ENCODE data around the gene DSG3. TPM values are rescaled to one million over a fixed set of nuclear protein-coding genes. Genes with fewer than 3 reads are reported as not detected.
A peak's percentile ranks its signal among the peaks of the same experiment; 100 is the strongest.

Gene DSG3
- total RNA-seq, 1 experiment from 2014 or later: 0.05 TPM

DNA sequence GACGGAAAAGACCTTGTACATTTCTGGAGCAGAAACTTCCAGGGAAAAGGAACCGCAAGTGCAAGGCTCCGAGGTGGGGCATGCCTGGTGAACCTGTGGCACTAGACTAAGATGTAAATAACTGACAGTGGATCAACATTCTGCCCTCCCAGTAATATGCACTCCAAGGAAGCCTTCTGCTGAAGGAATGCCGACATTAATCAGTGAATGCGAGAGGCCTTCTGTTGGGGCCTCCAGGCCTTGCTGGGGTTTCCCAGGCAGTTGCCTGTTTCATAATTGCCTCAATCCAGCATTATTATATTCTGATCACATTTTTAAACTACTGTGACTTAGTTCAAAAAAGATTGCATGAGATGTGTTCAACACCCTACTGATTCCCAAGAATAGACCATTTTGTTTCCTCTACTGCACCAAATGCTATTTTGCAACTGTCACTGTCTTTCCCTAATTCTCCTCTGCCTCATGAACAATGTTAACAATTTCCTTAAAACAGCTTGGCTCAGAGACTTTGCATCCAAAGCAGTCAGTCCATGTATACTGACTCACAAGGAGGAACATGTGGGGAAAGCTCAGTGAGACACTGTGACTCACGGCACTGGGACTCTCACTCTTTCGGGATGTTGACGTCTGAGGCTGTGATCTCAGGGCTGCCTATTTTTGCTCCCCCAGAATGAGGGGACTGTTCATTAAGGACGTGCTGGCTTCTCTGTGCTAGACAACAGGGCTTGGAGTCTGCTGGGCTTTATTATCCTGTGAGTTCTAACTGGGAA lies 39.9 kb downstream of the DSG3 start:
- ATAC-seq (peak; percentile 79), DNase-seq (ENCODE audit: low read depth, low spot score) (peak; percentile 75)
- TF ChIP-seq, protein P1, sequence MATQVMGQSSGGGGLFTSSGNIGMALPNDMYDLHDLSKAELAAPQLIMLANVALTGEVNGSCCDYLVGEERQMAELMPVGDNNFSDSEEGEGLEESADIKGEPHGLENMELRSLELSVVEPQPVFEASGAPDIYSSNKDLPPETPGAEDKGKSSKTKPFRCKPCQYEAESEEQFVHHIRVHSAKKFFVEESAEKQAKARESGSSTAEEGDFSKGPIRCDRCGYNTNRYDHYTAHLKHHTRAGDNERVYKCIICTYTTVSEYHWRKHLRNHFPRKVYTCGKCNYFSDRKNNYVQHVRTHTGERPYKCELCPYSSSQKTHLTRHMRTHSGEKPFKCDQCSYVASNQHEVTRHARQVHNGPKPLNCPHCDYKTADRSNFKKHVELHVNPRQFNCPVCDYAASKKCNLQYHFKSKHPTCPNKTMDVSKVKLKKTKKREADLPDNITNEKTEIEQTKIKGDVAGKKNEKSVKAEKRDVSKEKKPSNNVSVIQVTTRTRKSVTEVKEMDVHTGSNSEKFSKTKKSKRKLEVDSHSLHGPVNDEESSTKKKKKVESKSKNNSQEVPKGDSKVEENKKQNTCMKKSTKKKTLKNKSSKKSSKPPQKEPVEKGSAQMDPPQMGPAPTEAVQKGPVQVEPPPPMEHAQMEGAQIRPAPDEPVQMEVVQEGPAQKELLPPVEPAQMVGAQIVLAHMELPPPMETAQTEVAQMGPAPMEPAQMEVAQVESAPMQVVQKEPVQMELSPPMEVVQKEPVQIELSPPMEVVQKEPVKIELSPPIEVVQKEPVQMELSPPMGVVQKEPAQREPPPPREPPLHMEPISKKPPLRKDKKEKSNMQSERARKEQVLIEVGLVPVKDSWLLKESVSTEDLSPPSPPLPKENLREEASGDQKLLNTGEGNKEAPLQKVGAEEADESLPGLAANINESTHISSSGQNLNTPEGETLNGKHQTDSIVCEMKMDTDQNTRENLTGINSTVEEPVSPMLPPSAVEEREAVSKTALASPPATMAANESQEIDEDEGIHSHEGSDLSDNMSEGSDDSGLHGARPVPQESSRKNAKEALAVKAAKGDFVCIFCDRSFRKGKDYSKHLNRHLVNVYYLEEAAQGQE (IDR thresholded peaks at IDR 0.05; ENCODE audit: low read depth): no peak
- TF ChIP-seq ELF1 (IDR thresholded peaks at IDR 0.05; ENCODE audit: borderline replicate concordance, low read depth) (no peak), TCF7L2 (IDR thresholded peaks at IDR 0.05; ENCODE audit: borderline replicate concordance, extremely low read depth, insufficient read depth, insufficient read length) (no peak), YY1 (IDR thresholded peaks at IDR 0.05; ENCODE audit: extremely low read depth, insufficient replicate concordance, low read depth, low read length) (peak; percentile 23), SP1 (IDR thresholded peaks at IDR 0.05; ENCODE audit: low read depth) (peak; percentile 65; the same call in 1 of the 2 replicates), CBX3 (IDR thresholded peaks at IDR 0.05; ENCODE audit: low read depth) (peak; percentile 70; the same call in 1 of the 2 replicates), JUND (IDR thresholded peaks at IDR 0.05) (peak; percentile 74), EZH2 (IDR thresholded peaks at IDR 0.05) (no peak), POLR2A (IDR thresholded peaks at IDR 0.05; ENCODE audit: borderline replicate concordance, extremely low read depth, insufficient read depth, insufficient read length) (no peak), SRF (IDR thresholded peaks at IDR 0.05; ENCODE audit: low read depth) (no peak), SIN3A (IDR thresholded peaks at IDR 0.05; ENCODE audit: low read depth) (0 out of 2 replicates have a peak, but pooled peaks have one; percentile 48), ZNF274 (IDR thresholded peaks at IDR 0.05; ENCODE audit: low read depth, low read length) (no peak), POLR2AphosphoS5 (IDR thresholded peaks at IDR 0.05; ENCODE audit: low read depth, low read length) (peak; percentile 35; the same call in 1 of the 2 replicates), FOSL1 (IDR thresholded peaks at IDR 0.05; ENCODE audit: low read depth) (peak; percentile 75)
- TF ChIP-seq, protein P2, sequence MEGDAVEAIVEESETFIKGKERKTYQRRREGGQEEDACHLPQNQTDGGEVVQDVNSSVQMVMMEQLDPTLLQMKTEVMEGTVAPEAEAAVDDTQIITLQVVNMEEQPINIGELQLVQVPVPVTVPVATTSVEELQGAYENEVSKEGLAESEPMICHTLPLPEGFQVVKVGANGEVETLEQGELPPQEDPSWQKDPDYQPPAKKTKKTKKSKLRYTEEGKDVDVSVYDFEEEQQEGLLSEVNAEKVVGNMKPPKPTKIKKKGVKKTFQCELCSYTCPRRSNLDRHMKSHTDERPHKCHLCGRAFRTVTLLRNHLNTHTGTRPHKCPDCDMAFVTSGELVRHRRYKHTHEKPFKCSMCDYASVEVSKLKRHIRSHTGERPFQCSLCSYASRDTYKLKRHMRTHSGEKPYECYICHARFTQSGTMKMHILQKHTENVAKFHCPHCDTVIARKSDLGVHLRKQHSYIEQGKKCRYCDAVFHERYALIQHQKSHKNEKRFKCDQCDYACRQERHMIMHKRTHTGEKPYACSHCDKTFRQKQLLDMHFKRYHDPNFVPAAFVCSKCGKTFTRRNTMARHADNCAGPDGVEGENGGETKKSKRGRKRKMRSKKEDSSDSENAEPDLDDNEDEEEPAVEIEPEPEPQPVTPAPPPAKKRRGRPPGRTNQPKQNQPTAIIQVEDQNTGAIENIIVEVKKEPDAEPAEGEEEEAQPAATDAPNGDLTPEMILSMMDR (IDR thresholded peaks at IDR 0.05 in 2 of 3, conservative IDR thresholded peaks at IDR 0.05 in 1 of 3; ENCODE audit: borderline replicate concordance in 1 of 3, insufficient read depth in 1 of 3, low read depth in 2 of 3, low read length in 2 of 3): no peak
- TF ChIP-seq, protein P3, sequence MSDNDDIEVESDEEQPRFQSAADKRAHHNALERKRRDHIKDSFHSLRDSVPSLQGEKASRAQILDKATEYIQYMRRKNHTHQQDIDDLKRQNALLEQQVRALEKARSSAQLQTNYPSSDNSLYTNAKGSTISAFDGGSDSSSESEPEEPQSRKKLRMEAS (IDR thresholded peaks at IDR 0.05): peak; percentile 86
- TF ChIP-seq, protein P4, sequence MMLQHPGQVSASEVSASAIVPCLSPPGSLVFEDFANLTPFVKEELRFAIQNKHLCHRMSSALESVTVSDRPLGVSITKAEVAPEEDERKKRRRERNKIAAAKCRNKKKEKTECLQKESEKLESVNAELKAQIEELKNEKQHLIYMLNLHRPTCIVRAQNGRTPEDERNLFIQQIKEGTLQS (IDR thresholded peaks at IDR 0.05): no peak
- intact Hi-C loops (cut with micrococcal nuclease): no loop called here
- H3K9me3 ChIP-seq (ENCODE audit: control insufficient read depth in 1 of 2, insufficient read depth in 1 of 2, low read depth in 1 of 2, low read length in 2 of 2): no peaks in the 10 kb centered on the region
- ChIA-PET RAD21 (ENCODE audit: low non-redundant PET in 1 of 2, low total read pairs in 2 of 2, uncharacterized antibody in 2 of 2, unreplicated experiment in 2 of 2) (interaction anchor here (0.5 to 0.6 kb wide), 2 partner anchors 58 to 63 kb away, joined by 3 to 5 read pairs; no protein-coding TSS in a partner anchor), CTCF (no interaction called here), POLR2A (no interaction called here)
- peak overlapping the region in 1 of 2 experiments; percentile 17; a peak in 1 of 4 replicates for H3K4me3 ChIP-seq (replicated peaks in 1 of 2; ENCODE audit: low read depth in 1 of 2, low read length in 2 of 2)
- H3K36me3 ChIP-seq (ENCODE audit: control insufficient read depth in 1 of 2, insufficient read depth in 2 of 2, low read length in 2 of 2): no peaks in the 10 kb centered on the region
- H3K4me2 ChIP-seq (ENCODE audit: low read length): peak overlapping the region; percentile 56
- BruUV-seq (replicated peaks): no TSS peak
- H3K27me3 ChIP-seq (ENCODE audit: insufficient read depth, low read length): no peaks in the 10 kb centered on the region
- peaks cover 26 to 61% of the 10 kb centered on the region in 2 experiments for H3K4me1 ChIP-seq (ENCODE audit: control insufficient read depth in 1 of 2, insufficient read depth in 2 of 2, low read length in 2 of 2)
- no peaks in the 10 kb centered on the region for H3K9me2 ChIP-seq (ENCODE audit: insufficient read depth)
- no peaks in the 10 kb centered on the region for H3K79me2 ChIP-seq (ENCODE audit: insufficient read depth, low read length)
- H4K20me1 ChIP-seq (ENCODE audit: insufficient read depth): no peaks in the 10 kb centered on the region
- H3K9ac ChIP-seq (ENCODE audit: low read length): peak overlapping the region; percentile 23
- H2AFZ ChIP-seq (ENCODE audit: low read depth, low read length, poor library complexity, severe bottlenecking): peak overlapping the region; percentile 56
- H3K27ac ChIP-seq (ENCODE audit: low read depth, low read length): no peak overlapping the region
